CD14-positive monocyte (primary cell): ENCODE results near the gene ZGRF1. TPM values are rescaled to one million over a fixed set of nuclear protein-coding genes. Genes with fewer than 3 reads are reported as not detected.
"Not testable (repeated sequence)": the region's sequence is repeated elsewhere in the genome, so short reads cannot be mapped to it uniquely, and the experiment has no call there.

Source experiments
- DNase-seq, 3 donors: peaks; one replicate each; pipeline ENCODE4 v3.0.0-alpha.2; 2011 to 2022
- H2AFZ ChIP-seq: 2 replicates; pipeline ENCODE4 v1.6.0; 2012; ENCODE audit warnings: mild to moderate bottlenecking, low read depth, low read length, inconsistent platforms; ENCODE audit not compliant: insufficient read depth, poor library complexity, severe bottlenecking
- H3K27ac ChIP-seq, 2 donors: 1 replicate in 1 of 2; 2 replicates in 1 of 2; pipeline ENCODE4 v1.5.1; 2012 to 2013; ENCODE audit warnings: low read length in 2 of 2, control low read depth in 1 of 2, inconsistent platforms in 1 of 2, low read depth in 1 of 2, mild to moderate bottlenecking in 1 of 2
- H3K27me3 ChIP-seq, 2 donors: one replicate each; pipeline versions ENCODE4 v1.6.0 to v1.6.1; 2011 to 2013; ENCODE audit warnings: low read length in 2 of 2; ENCODE audit not compliant: control insufficient read depth in 2 of 2, insufficient read depth in 2 of 2
- H3K36me3 ChIP-seq, 2 donors: replicated peaks in 1 of 2; 1 replicate in 1 of 2; 2 replicates in 1 of 2; pipeline versions ENCODE4 v1.5.1 to v1.6.1; 2012 to 2013; ENCODE audit warnings: low read length in 2 of 2, control low read depth in 1 of 2, inconsistent platforms in 1 of 2, mild to moderate bottlenecking in 1 of 2; ENCODE audit not compliant: insufficient read depth in 2 of 2, control insufficient read depth in 1 of 2
- H3K4me1 ChIP-seq, 2 donors: 1 replicate in 1 of 2; 2 replicates in 1 of 2; pipeline versions ENCODE4 v1.5.1 to v1.6.1; 2012 to 2013; ENCODE audit warnings: low read length in 2 of 2, control low read depth in 1 of 2, inconsistent platforms in 1 of 2, mild to moderate bottlenecking in 1 of 2, moderate library complexity in 1 of 2; ENCODE audit not compliant: insufficient read depth in 2 of 2, control insufficient read depth in 1 of 2
- H3K4me2 ChIP-seq: replicated peaks from 2 replicates; pipeline ENCODE3; 2012; ENCODE audit warnings: low read length, moderate library complexity, mild to moderate bottlenecking; ENCODE audit not compliant: poor library complexity, severe bottlenecking; ENCODE audit errors: extremely low read depth
- H3K4me3 ChIP-seq, 3 experiments: fragments of 200-600 bp in 1 of 3; sonication (generic) in 1 of 3; replicated peaks in 1 of 3; 1 replicate in 2 of 3; 2 replicates in 1 of 3; pipeline ENCODE4 v1.5.1; 2011 to 2013; ENCODE audit warnings: low read length in 3 of 3, mild to moderate bottlenecking in 3 of 3, control low read depth in 2 of 3, low read depth in 2 of 3, inconsistent platforms in 1 of 3, moderate library complexity in 1 of 3
- H3K79me2 ChIP-seq: 2 replicates; pipeline ENCODE4 v1.6.0; 2012; ENCODE audit warnings: mild to moderate bottlenecking, control low read depth, inconsistent platforms, low read length, moderate library complexity; ENCODE audit not compliant: insufficient read depth
- H3K9ac ChIP-seq: 2 replicates; pipeline ENCODE4 v1.6.0; 2017; ENCODE audit warnings: low read length, mild to moderate bottlenecking; ENCODE audit not compliant: insufficient read depth, poor library complexity, severe bottlenecking
- H3K9me3 ChIP-seq, 2 donors: replicated peaks in 1 of 2; 1 replicate in 1 of 2; 2 replicates in 1 of 2; pipeline versions ENCODE4 v1.5.1 to v1.6.1; 2012 to 2013; ENCODE audit warnings: low read length in 2 of 2, control low read depth in 1 of 2; ENCODE audit not compliant: control insufficient read depth in 1 of 2, insufficient read depth in 1 of 2
- H4K20me1 ChIP-seq: 2 replicates; pipeline ENCODE4 v1.6.0; 2012; ENCODE audit warnings: mild to moderate bottlenecking, low read length, control low read depth, moderate library complexity; ENCODE audit not compliant: insufficient read depth
- H3K27ac Mint-ChIP-seq, 7 donors: one replicate each; pipeline ENCODE4 v1.8.0; 2020; ENCODE audit warnings: mild to moderate bottlenecking in 7 of 7, mixed read lengths in 7 of 7, moderate library complexity in 6 of 7, inconsistent platforms in 2 of 7
- H3K27me3 Mint-ChIP-seq, 3 donors: one replicate each; pipeline ENCODE4 v1.8.0; 2021 to 2022; ENCODE audit warnings: low read depth in 3 of 3, mild to moderate bottlenecking in 3 of 3, mixed read lengths in 3 of 3, moderate library complexity in 3 of 3, inconsistent platforms in 1 of 3
- H3K36me3 Mint-ChIP-seq, 2 donors: one replicate each; pipeline ENCODE4 v1.8.0; 2020; ENCODE audit warnings: mixed read lengths in 2 of 2, inconsistent platforms in 1 of 2, mild to moderate bottlenecking in 1 of 2
- H3K4me1 Mint-ChIP-seq: one replicate; pipeline ENCODE4 v1.8.0; 2020; ENCODE audit warnings: mild to moderate bottlenecking, mixed read lengths
- H3K4me3 Mint-ChIP-seq, 2 donors: one replicate each; pipeline ENCODE4 v1.8.0; 2020; ENCODE audit warnings: mild to moderate bottlenecking in 2 of 2, mixed read lengths in 2 of 2, moderate library complexity in 1 of 2
- H3K9me3 Mint-ChIP-seq, 7 donors: one replicate each; pipeline ENCODE4 v1.8.0; 2020 to 2022; ENCODE audit warnings: mixed read lengths in 7 of 7, mild to moderate bottlenecking in 6 of 7, moderate library complexity in 6 of 7, inconsistent platforms in 2 of 7
- CTCF ChIP-seq: fragments of 200-600 bp; IDR thresholded peaks from one replicate; pipeline ENCODE4 v1.8.0; 2022; ENCODE audit warnings: antibody characterized with exemption, mild to moderate bottlenecking
- WGBS: methylation state at CpG from one replicate; pipeline ENCODE4 v1.1.5; 2013; ENCODE audit warnings: missing lambda C conversion rate; ENCODE audit not compliant: insufficient coverage; 5-methylcytosine and 5-hydroxymethylcytosine counted together
- intact Hi-C, 2 donors: fragments of 100-400 bp; cut with micrococcal nuclease; formaldehyde crosslinking; loops; one replicate each; pipeline versions ENCODE4 v1.15.0 to v1.15.1; 2023
- polyA plus RNA-seq, 3 donors: library from polyadenylated mRNA; depleted of rRNA in 1 of 3; unstranded in 2 of 3; stranded (reverse) in 1 of 3; fragments of 300-500 nt in 2 of 3; fragments of >200 nt in 1 of 3; fragmentation: Illumina TruSeq in 2 of 3; gene quantifications; 1 replicate in 2 of 3; 2 replicates in 1 of 3; pipeline ENCODE4 v1.2.3, GENCODE V29; 2012 to 2021

Gene ZGRF1
- polyA plus RNA-seq, 3 donors, result 0.81 to 2.9 (median 0.81) TPM

- Mint-ChIP-seq H3K4me1 (peaks cover 46% of the 10 kb centered on the region), H3K27me3 (peaks cover 88 to 91% (median 91%) of the 10 kb centered on the region in 3 donors), H3K9me3 (peaks cover 0 to 30% (median 18%) of the 10 kb centered on the region in 7 donors), H3K27ac (peak overlapping the region in 1 of 7 donors; percentile 6), H3K36me3 (peaks cover 0 to 14% of the 10 kb centered on the region in 2 donors), H3K4me3 (peak overlapping the region; percentile 85 to 99)
- no peaks in the 10 kb centered on the region for H3K79me2 ChIP-seq
- peak overlapping the region; percentile 92 for H3K4me2 ChIP-seq
- no peak overlapping the region for H3K27ac ChIP-seq
- intact Hi-C loops, result loop anchor here (5.0 kb wide), 1 partner anchor 196 kb away; no protein-coding TSS in a partner anchor
- no peak overlapping the region for H3K9ac ChIP-seq
- WGBS, result 7% methylated on average over 22 of the region's 37 CpGs
- H3K36me3 ChIP-seq, result no peaks in the 10 kb centered on the region
- peak overlapping the region; percentile 47 to 82 (median 65) for H3K4me3 ChIP-seq
- peak; percentile 34 for TF ChIP-seq CTCF
- peaks cover 22 to 25% of the 10 kb centered on the region in 2 donors for H3K4me1 ChIP-seq
- DNase-seq, result peak; percentile 37 to 63 (median 47)
- peaks cover 0 to 24% of the 10 kb centered on the region in 2 donors for H3K9me3 ChIP-seq
- no peaks in the 10 kb centered on the region for H4K20me1 ChIP-seq
- peaks cover 73 to 88% of the 10 kb centered on the region in 2 donors for H3K27me3 ChIP-seq
- H2AFZ ChIP-seq, result peak overlapping the region; percentile 74
These were observed 113.5 kb downstream of the ZGRF1 start for GRCh38 chr4:112523008-112523721.

- H3K27ac Mint-ChIP-seq, result peak overlapping the region in 1 of 7 donors; percentile 38
- peak overlapping the region; percentile 85 to 99 for H3K4me3 Mint-ChIP-seq
- peaks cover 0 to 16% of the 10 kb centered on the region in 2 donors for H3K36me3 Mint-ChIP-seq
- not testable (repeated sequence) for H3K9ac ChIP-seq, H3K79me2 ChIP-seq, H4K20me1 ChIP-seq, H3K36me3 ChIP-seq, DNase-seq, H2AFZ ChIP-seq, H3K27ac ChIP-seq
- 2% methylated on average over 11 of the region's 17 CpGs for WGBS
- Histone ChIP-seq H3K9me3 (peaks cover 0 to 27% of the 10 kb centered on the region in 2 donors), H3K4me2 (peak overlapping the region; percentile 92), H3K4me3 (peak overlapping the region in 1 of 3 experiments; percentile 82), H3K4me1 (peaks cover 24 to 26% of the 10 kb centered on the region in 2 donors), H3K27me3 (peaks cover 81 to 96% of the 10 kb centered on the region in 2 donors)
- H3K4me1 Mint-ChIP-seq, result peaks cover 53% of the 10 kb centered on the region
- intact Hi-C loops, result loop anchor here (5.0 kb wide), 1 partner anchor 195 kb away; no protein-coding TSS in a partner anchor
- H3K27me3 Mint-ChIP-seq, result peaks cover 94 to 95% (median 94%) of the 10 kb centered on the region in 3 donors
- H3K9me3 Mint-ChIP-seq, result peaks cover 0 to 37% (median 19%) of the 10 kb centered on the region in 7 donors
These were observed 114.3 kb downstream of the ZGRF1 start for GRCh38 chr4:112522431-112522830.
